Activated CD8-positive, alpha-beta memory T cell treated with anti-CD3 and anti-CD28 coated beads, Interleukin-2, amount 10 ng/mL, durations not matched to agents 7 days and 5 days (primary cell): Measurements from ENCODE around the gene CCDC146. TPM values are rescaled to one million over a fixed set of nuclear protein-coding genes. Genes with fewer than 3 reads are reported as not detected.
"Not testable (repeated sequence)": the region's sequence is repeated elsewhere in the genome, so short reads cannot be mapped to it uniquely, and the experiment has no call there.

Experiments used
- ATAC-seq: fragments of 150-1000 bp; cut with Tn5 transposase; one replicate; pipeline ENCODE4 v1.10.0; 2021; ENCODE audit warnings: moderate library complexity
- CTCF ChIA-PET: fragments of 350-600 bp; sonication (Branson Sonifier 250); formaldehyde crosslinking; loops from one replicate; lab custom pipeline; 2021; ENCODE audit warnings: antibody characterized with exemption; lab: Charles Lee
- DNase-seq: peaks from one replicate; pipeline ENCODE4 v3.0.0-alpha.2; 2020
- H3K27ac Mint-ChIP-seq: one replicate; pipeline ENCODE4 v1.8.0; 2021; ENCODE audit warnings: mild to moderate bottlenecking, mixed read lengths
- H3K27me3 Mint-ChIP-seq: one replicate; pipeline ENCODE4 v1.8.0; 2021; ENCODE audit warnings: mixed read lengths
- H3K36me3 Mint-ChIP-seq: one replicate; pipeline ENCODE4 v1.8.0; 2021; ENCODE audit warnings: mild to moderate bottlenecking, mixed read lengths
- H3K4me1 Mint-ChIP-seq: one replicate; pipeline ENCODE4 v1.8.0; 2021; ENCODE audit warnings: mixed read lengths
- H3K4me3 Mint-ChIP-seq: one replicate; pipeline ENCODE4 v1.8.0; 2021; ENCODE audit warnings: mild to moderate bottlenecking, moderate library complexity, mixed read lengths
- H3K9me3 Mint-ChIP-seq: one replicate; pipeline ENCODE4 v1.8.0; 2022; ENCODE audit warnings: low read depth, mixed read lengths
- total RNA-seq, 2 experiments: library from RNA; stranded (reverse); gene quantifications; one replicate each; pipeline ENCODE4 v1.2.3, GENCODE V29; 2021

The CCDC146 gene
- total RNA-seq, 2 experiments from 2014 or later: 8.3 to 9.0 TPM

DNA sequence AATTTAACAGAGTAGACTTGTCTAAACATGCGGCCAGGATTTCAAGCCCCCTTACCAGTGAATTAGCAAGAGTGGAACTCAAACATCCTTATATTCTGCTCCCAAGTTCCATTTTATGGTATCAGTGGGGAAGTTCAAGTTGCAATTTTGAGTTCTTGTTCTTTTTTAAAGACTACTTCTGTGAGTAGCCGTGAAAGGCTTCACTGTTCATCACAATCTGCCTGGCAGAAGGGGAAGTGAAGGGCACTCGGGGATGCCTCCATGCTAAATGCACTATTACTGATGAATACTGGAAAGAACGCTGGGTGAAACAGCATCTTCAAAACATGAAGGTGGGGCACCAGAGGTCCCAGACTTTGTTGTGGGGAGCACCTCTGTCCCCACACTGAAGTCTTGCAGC lies 99.7 kb downstream of the CCDC146 start:
- DNase-seq (no peak), ATAC-seq (no peak)
- CTCF ChIA-PET: no interaction called here
- peaks cover 6% of the 10 kb centered on the region for H3K9me3 Mint-ChIP-seq
- H3K27ac Mint-ChIP-seq: no peak overlapping the region
- H3K4me3 Mint-ChIP-seq: no peak overlapping the region
- H3K27me3 Mint-ChIP-seq: no peaks in the 10 kb centered on the region
- H3K4me1 Mint-ChIP-seq: no peaks in the 10 kb centered on the region
- H3K36me3 Mint-ChIP-seq: peaks cover 12% of the 10 kb centered on the region

DNA sequence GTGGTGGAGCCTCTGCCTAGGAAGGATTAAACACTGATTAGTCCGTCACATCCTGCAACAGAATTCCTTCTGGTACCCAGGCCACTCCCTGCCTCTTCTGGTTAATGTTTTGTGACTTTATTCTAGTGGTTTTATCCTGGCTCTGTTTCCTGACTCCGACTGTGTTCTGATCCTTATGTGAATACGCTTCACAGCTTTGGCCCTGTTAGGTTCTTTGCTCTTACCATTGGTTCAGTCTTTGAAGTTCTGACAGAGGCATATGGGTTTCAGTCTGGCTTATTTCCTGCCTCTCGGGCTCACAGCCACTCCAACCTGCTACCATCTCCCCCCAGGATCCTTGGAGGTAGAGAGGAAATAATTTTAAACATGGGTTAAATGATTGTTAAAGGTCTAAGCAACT lies 100.4 kb downstream of the CCDC146 start:
- ATAC-seq (no peak), DNase-seq (no peak)
- no peaks in the 10 kb centered on the region for H3K4me1 Mint-ChIP-seq
- CTCF ChIA-PET: no interaction called here
- H3K9me3 Mint-ChIP-seq: peaks cover 6% of the 10 kb centered on the region
- H3K4me3 Mint-ChIP-seq: no peak overlapping the region
- no peaks in the 10 kb centered on the region for H3K27me3 Mint-ChIP-seq
- H3K36me3 Mint-ChIP-seq: peaks cover 12% of the 10 kb centered on the region
- no peak overlapping the region for H3K27ac Mint-ChIP-seq

- CTCF ChIA-PET: no interaction called here
- Mint-ChIP-seq H3K4me1 (no peaks in the 10 kb centered on the region), H3K4me3 (no peak overlapping the region), H3K9me3 (peaks cover 6% of the 10 kb centered on the region), H3K36me3 (peaks cover 12% of the 10 kb centered on the region), H3K27ac (no peak overlapping the region), H3K27me3 (no peaks in the 10 kb centered on the region)
- DNase-seq: no peak
- ATAC-seq: no peak
Observed at GRCh38 chr7:77223261-77223660, 100.8 kb downstream of the CCDC146 start.

- Mint-ChIP-seq H3K4me3 (no peak overlapping the region), H3K36me3 (peaks cover 10% of the 10 kb centered on the region), H3K27ac (no peak overlapping the region), H3K27me3 (no peaks in the 10 kb centered on the region), H3K9me3 (peaks cover 11% of the 10 kb centered on the region), H3K4me1 (no peaks in the 10 kb centered on the region)
- DNase-seq (no peak), ATAC-seq (no peak)
- CTCF ChIA-PET: interaction anchor here (1.8 to 2.0 kb wide), 2 partner anchors 21 to 26 kb away, joined by 4 to 6 read pairs; no protein-coding TSS in a partner anchor
Observed at GRCh38 chr7:77226357-77226839, 104.0 kb downstream of the CCDC146 start.

GRCh38 chr7:77228795-77229194 lies 106.4 kb downstream of the CCDC146 start:
- H3K4me3 Mint-ChIP-seq, DNase-seq, H3K27ac Mint-ChIP-seq, H3K9me3 Mint-ChIP-seq, ATAC-seq, H3K4me1 Mint-ChIP-seq, H3K27me3 Mint-ChIP-seq, CTCF ChIA-PET: not testable (repeated sequence)
- peaks cover 15% of the 10 kb centered on the region for H3K36me3 Mint-ChIP-seq

- Mint-ChIP-seq H3K4me3 (no peak overlapping the region), H3K27me3 (no peaks in the 10 kb centered on the region), H3K4me1 (no peaks in the 10 kb centered on the region), H3K36me3 (peaks cover 17% of the 10 kb centered on the region), H3K27ac (no peak overlapping the region), H3K9me3 (peaks cover 9% of the 10 kb centered on the region)
- CTCF ChIA-PET: interaction anchor here (0.7 to 1.5 kb wide), 2 partner anchors 43 to 99 kb away, joined by 3 read pairs; no protein-coding TSS in a partner anchor
- DNase-seq: no peak
- no peak for ATAC-seq
Observed at GRCh38 chr7:77232467-77232866, 110.1 kb downstream of the CCDC146 start.

- no peak overlapping the region for H3K4me3 Mint-ChIP-seq
- H3K27ac Mint-ChIP-seq: no peak overlapping the region
- CTCF ChIA-PET: interaction anchor here (3.4 kb wide), 1 partner anchor 11 kb away, joined by 17 read pairs; no protein-coding TSS in a partner anchor
- H3K36me3 Mint-ChIP-seq: peaks cover 17% of the 10 kb centered on the region
- H3K4me1 Mint-ChIP-seq: peaks cover 12% of the 10 kb centered on the region
- DNase-seq (no peak), ATAC-seq (no peak)
- H3K9me3 Mint-ChIP-seq: peaks cover 5% of the 10 kb centered on the region
- no peaks in the 10 kb centered on the region for H3K27me3 Mint-ChIP-seq
Observed at GRCh38 chr7:77235276-77235675, 112.9 kb downstream of the CCDC146 start.

DNA sequence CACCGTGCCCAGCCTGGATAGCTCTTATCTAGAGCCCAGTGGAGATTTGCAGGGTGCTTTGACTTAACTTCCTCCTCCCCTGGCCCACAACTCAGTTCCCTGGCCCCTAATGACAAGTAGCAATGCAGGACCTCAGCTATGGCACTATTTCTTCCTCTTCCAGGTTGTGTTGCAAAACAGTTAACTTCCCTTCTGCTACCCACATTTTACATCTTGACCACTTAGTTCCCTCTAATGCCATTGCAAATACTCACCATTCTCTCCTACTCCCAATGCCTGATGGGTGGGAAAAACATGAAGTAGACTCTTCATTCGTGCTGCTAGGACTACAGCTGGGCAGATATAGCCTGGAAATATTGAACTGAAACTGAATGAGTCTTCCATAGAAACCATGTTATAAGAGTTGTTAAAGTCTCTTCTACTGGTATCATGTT lies 116.3 kb downstream of the CCDC146 start:
- Mint-ChIP-seq H3K36me3 (peaks cover 8% of the 10 kb centered on the region), H3K4me3 (no peak overlapping the region), H3K27ac (no peak overlapping the region), H3K27me3 (no peaks in the 10 kb centered on the region), H3K4me1 (peaks cover 12% of the 10 kb centered on the region), H3K9me3 (no peaks in the 10 kb centered on the region)
- no peak for ATAC-seq
- CTCF ChIA-PET: interaction anchor here (1.8 kb wide), 1 partner anchor 8 kb away, joined by 11 read pairs; no protein-coding TSS in a partner anchor
- no peak for DNase-seq

- ATAC-seq (no peak), DNase-seq (no peak)
- CTCF ChIA-PET: interaction anchor here (0.9 to 1.8 kb wide), 3 partner anchors 7 to 93 kb away, joined by 3 to 11 read pairs (median 3); no protein-coding TSS in a partner anchor
- peaks cover 12% of the 10 kb centered on the region for H3K4me1 Mint-ChIP-seq
- H3K27ac Mint-ChIP-seq: no peak overlapping the region
- no peaks in the 10 kb centered on the region for H3K9me3 Mint-ChIP-seq
- no peak overlapping the region for H3K4me3 Mint-ChIP-seq
- H3K36me3 Mint-ChIP-seq: peaks cover 8% of the 10 kb centered on the region
- H3K27me3 Mint-ChIP-seq: no peaks in the 10 kb centered on the region
Observed at GRCh38 chr7:77239471-77239870, 117.1 kb downstream of the CCDC146 start.

GRCh38 chr7:77242068-77242467 lies 119.7 kb downstream of the CCDC146 start:
- Mint-ChIP-seq H3K4me1 (peaks cover 17% of the 10 kb centered on the region), H3K27me3 (no peaks in the 10 kb centered on the region), H3K27ac (no peak overlapping the region), H3K36me3 (peaks cover 6% of the 10 kb centered on the region), H3K4me3 (no peak overlapping the region), H3K9me3 (no peaks in the 10 kb centered on the region)
- CTCF ChIA-PET: interaction anchor here (0.6 kb wide), 1 partner anchor 172 kb away, joined by 3 read pairs; no protein-coding TSS in a partner anchor
- no peak for DNase-seq
- no peak for ATAC-seq

DNA sequence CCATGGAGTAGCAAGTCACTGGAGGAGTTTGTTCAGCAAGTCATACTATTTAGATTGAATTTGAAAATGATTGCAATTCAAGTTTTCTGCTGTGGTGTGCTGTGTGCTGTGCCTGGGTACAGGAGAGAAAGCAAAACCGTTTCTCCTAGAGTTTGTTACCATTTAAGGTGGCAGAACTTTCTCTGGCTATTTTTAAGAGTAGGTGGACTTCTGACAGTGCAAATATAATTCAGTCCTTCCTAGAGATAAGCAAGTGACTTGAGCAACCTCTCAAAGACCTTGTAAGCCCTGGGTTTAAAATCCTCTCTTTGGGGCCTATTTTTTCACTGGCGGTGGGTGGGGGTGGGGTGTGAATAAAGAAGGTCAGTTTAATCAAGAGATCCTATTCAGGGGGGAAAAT lies 120.1 kb downstream of the CCDC146 start:
- Mint-ChIP-seq H3K4me3 (no peak overlapping the region), H3K9me3 (no peaks in the 10 kb centered on the region), H3K4me1 (peaks cover 17% of the 10 kb centered on the region), H3K36me3 (peaks cover 6% of the 10 kb centered on the region), H3K27ac (no peak overlapping the region), H3K27me3 (no peaks in the 10 kb centered on the region)
- DNase-seq (no peak), ATAC-seq (no peak)
- CTCF ChIA-PET: no interaction called here

- Mint-ChIP-seq H3K4me3 (no peak overlapping the region), H3K9me3 (no peaks in the 10 kb centered on the region), H3K27ac (no peak overlapping the region), H3K4me1 (peaks cover 12% of the 10 kb centered on the region), H3K36me3 (peaks cover 3% of the 10 kb centered on the region), H3K27me3 (no peaks in the 10 kb centered on the region)
- CTCF ChIA-PET: interaction anchor here (0.7 to 4.8 kb wide), 3 partner anchors 33 to 119 kb away, joined by 3 to 78 read pairs (median 4); no protein-coding TSS in a partner anchor
- no peak for ATAC-seq
- DNase-seq: no peak
Observed at GRCh38 chr7:77244222-77244934, 122.0 kb downstream of the CCDC146 start.

GRCh38 chr7:77245015-77245755 lies 122.8 kb downstream of the CCDC146 start:
- no peak overlapping the region for H3K4me3 Mint-ChIP-seq
- ATAC-seq: no peak
- peaks cover 2% of the 10 kb centered on the region for H3K27me3 Mint-ChIP-seq
- H3K4me1 Mint-ChIP-seq: peaks cover 6% of the 10 kb centered on the region
- peaks cover 3% of the 10 kb centered on the region for H3K36me3 Mint-ChIP-seq
- CTCF ChIA-PET: interaction anchor here (0.6 to 4.8 kb wide), 6 partner anchors 7 to 120 kb away, joined by 3 to 78 read pairs (median 8); partner anchors contain the start of gene FGL2
- H3K9me3 Mint-ChIP-seq: no peaks in the 10 kb centered on the region
- no peak for DNase-seq
- H3K27ac Mint-ChIP-seq: no peak overlapping the region
